Endothelial cell of umbilical vein (primary cell): ENCODE results near the gene SEMA6A. TPM values are rescaled to one million over a fixed set of nuclear protein-coding genes. Genes with fewer than 3 reads are reported as not detected.

Source experiments
- BruUV-seq: library from RNA; stranded (reverse); fragments of 400-500 nt; replicated peaks from 2 replicates; lab custom pipeline; 2021; lab: Mats Ljungman, UMichigan
- CTCF ChIA-PET: fragments of 300-600, 350-600 bp; sonication (Branson Sonifier 250); formaldehyde crosslinking; loops from one replicate; lab custom pipeline; 2021; ENCODE audit warnings: antibody characterized with exemption, inconsistent platforms; lab: Charles Lee
- POLR2A ChIA-PET: fragments of 300-600, 350-600 bp; sonication (Branson Sonifier 250); formaldehyde crosslinking; loops from one replicate; lab custom pipeline; 2021; ENCODE audit warnings: antibody characterized with exemption, inconsistent platforms; lab: Charles Lee
- DNase-seq: peaks from one replicate; pipeline ENCODE4 v3.0.0-alpha.2; 2011; ENCODE audit warnings: low read depth, low spot score
- FAIRE-seq: peaks from 2 replicates; lab custom pipeline; 2011; peaks lifted over from hg19 to GRCh38; lab: Jason Lieb, UNC
- H2AFZ ChIP-seq: 2 replicates; pipeline ENCODE4 v1.6.0; 2012; ENCODE audit warnings: low read depth, low read length, control low read depth, inconsistent platforms
- H3K27ac ChIP-seq: 2 replicates; pipeline ENCODE4 v1.5.1; 2011; ENCODE audit warnings: low read depth, mild to moderate bottlenecking, control low read depth, low read length, moderate library complexity; ENCODE audit not compliant: insufficient read depth
- H3K27me3 ChIP-seq, 2 experiments: 2 replicates each; pipeline versions ENCODE4 v1.6.0 to v1.6.1; 2011; ENCODE audit warnings: low read length in 2 of 2, mixed read lengths in 1 of 2; ENCODE audit not compliant: control insufficient read depth in 2 of 2, insufficient read depth in 2 of 2
- H3K36me3 ChIP-seq, 2 experiments: 2 replicates in 1 of 2; 3 replicates in 1 of 2; pipeline ENCODE4 v1.5.1; 2011; ENCODE audit warnings: low read length in 2 of 2, mild to moderate bottlenecking in 1 of 2, moderate library complexity in 1 of 2; ENCODE audit not compliant: control insufficient read depth in 2 of 2, insufficient read depth in 2 of 2; ENCODE audit errors: extremely low read depth in 1 of 2
- H3K4me1 ChIP-seq: 3 replicates; pipeline ENCODE4 v1.5.1; 2011; ENCODE audit warnings: mild to moderate bottlenecking, low read length; ENCODE audit not compliant: control insufficient read depth, insufficient read depth; ENCODE audit errors: extremely low read depth
- H3K4me2 ChIP-seq: 2 replicates; pipeline ENCODE4 v1.6.1; 2011; ENCODE audit warnings: low read length, control low read depth, mixed read lengths; ENCODE audit not compliant: insufficient read depth
- H3K4me3 ChIP-seq, 3 experiments: fragments of 200-600 bp in 1 of 3; sonication (generic), shearing (Covaris generic) in 1 of 3; replicated peaks in 1 of 3; 2 replicates each; pipeline ENCODE4 v1.5.1; 2011 to 2016; ENCODE audit warnings: control low read depth in 3 of 3, low read length in 3 of 3, mild to moderate bottlenecking in 2 of 3, inconsistent platforms in 1 of 3, low read depth in 1 of 3, moderate library complexity in 1 of 3; ENCODE audit not compliant: insufficient read depth in 1 of 3
- H3K79me2 ChIP-seq: 2 replicates; pipeline ENCODE4 v1.6.0; 2012; ENCODE audit warnings: low read length, inconsistent platforms; ENCODE audit not compliant: control insufficient read depth, insufficient read depth
- H3K9ac ChIP-seq: replicated peaks from 2 replicates; pipeline ENCODE3; 2011; ENCODE audit warnings: low read length, control low read depth; ENCODE audit not compliant: insufficient read depth; ENCODE audit errors: extremely low read depth
- H3K9me1 ChIP-seq: replicated peaks from 3 replicates; pipeline ENCODE4 v1.6.0; 2011; ENCODE audit warnings: mild to moderate bottlenecking, low read length; ENCODE audit not compliant: control insufficient read depth, insufficient read depth; ENCODE audit errors: extremely low read depth
- H3K9me3 ChIP-seq: replicated peaks from 2 replicates; pipeline ENCODE4 v1.5.1; 2012; ENCODE audit warnings: low read length, inconsistent platforms; ENCODE audit not compliant: control insufficient read depth, insufficient read depth
- H4K20me1 ChIP-seq: replicated peaks from 2 replicates; pipeline ENCODE3; 2011; ENCODE audit warnings: mild to moderate bottlenecking, low read length; ENCODE audit not compliant: control insufficient read depth, insufficient read depth; ENCODE audit errors: extremely low read depth
- CTCF ChIP-seq, 2 donors: IDR thresholded peaks; 1 replicate in 1 of 2; 2 replicates in 1 of 2; pipeline ENCODE4 v1.5.1; 2011; ENCODE audit warnings: low read length in 2 of 2, mild to moderate bottlenecking in 2 of 2, moderate library complexity in 2 of 2, control low read depth in 1 of 2, inconsistent platforms in 1 of 2, low read depth in 1 of 2; ENCODE audit not compliant: insufficient read depth in 1 of 2; ENCODE audit errors: extremely low read depth in 1 of 2
- EZH2 ChIP-seq: IDR thresholded peaks from 2 replicates; pipeline ENCODE4 v1.6.1; 2012; ENCODE audit warnings: borderline replicate concordance, low read depth, mild to moderate bottlenecking, moderate library complexity, low read length, inconsistent platforms; ENCODE audit not compliant: severe bottlenecking
- FOS ChIP-seq: IDR thresholded peaks from 2 replicates; pipeline ENCODE4 v1.6.1; 2011; ENCODE audit warnings: mild to moderate bottlenecking, low read length, moderate library complexity, borderline replicate concordance; ENCODE audit not compliant: insufficient read depth
- GATA2 ChIP-seq: IDR thresholded peaks from 2 replicates; pipeline ENCODE4 v1.7.0; 2011; ENCODE audit warnings: low read depth, mild to moderate bottlenecking, moderate library complexity, mixed read lengths, low read length; ENCODE audit not compliant: insufficient read length, insufficient read depth
- JUN ChIP-seq: IDR thresholded peaks from 2 replicates; pipeline ENCODE4 v1.6.1; 2011; ENCODE audit warnings: borderline replicate concordance, low read depth; ENCODE audit not compliant: insufficient read length, insufficient read depth
- MAX ChIP-seq: IDR thresholded peaks from 2 replicates; pipeline ENCODE4 v1.6.1; 2011; ENCODE audit not compliant: insufficient read depth, insufficient read length
- MYC ChIP-seq: IDR thresholded peaks from one replicate; pipeline ENCODE4 v1.6.1; 2011; ENCODE audit warnings: mild to moderate bottlenecking, low read depth, low read length
- POLR2A ChIP-seq: IDR thresholded peaks from 2 replicates; pipeline ENCODE4 v1.6.1; 2012; ENCODE audit warnings: low read depth, mild to moderate bottlenecking, control low read depth, low read length
- POLR2AphosphoS5 ChIP-seq: IDR thresholded peaks from 2 replicates; pipeline ENCODE4 v1.6.1; 2012; ENCODE audit warnings: low read depth, mild to moderate bottlenecking, control low read depth, low read length, moderate library complexity; ENCODE audit not compliant: insufficient read depth
- dilution Hi-C: fragments of 300-500 bp; cut with MboI; formaldehyde crosslinking; loops from one replicate; pipeline ENCODE4 v1.15.0; 2019; ENCODE audit warnings: low sequenced_read_pairs; ENCODE audit not compliant: extremely low pct_ligation_motif_present
- intact Hi-C: fragments of 100-400 bp; cut with micrococcal nuclease; formaldehyde crosslinking; loops from one replicate; pipeline ENCODE4 v1.10.0; 2022
- polyA plus RNA-seq, 4 experiments: library from polyadenylated mRNA; depleted of rRNA in 3 of 4; stranded (reverse) in 3 of 4; unstranded in 1 of 4; fragments of >200 nt; gene quantifications; 2 replicates each; pipeline versions ENCODE4 v1.2.1 to v1.2.3, GENCODE V29; 2011 to 2012; ENCODE audit warnings: missing spikeins in 1 of 4
- total RNA-seq: library from RNA; stranded (reverse); gene quantifications from 2 replicates; pipeline ENCODE4 v1.2.3, GENCODE V29; 2021

Gene SEMA6A
- total and polyA plus RNA-seq, 2 donors (not counting 3 experiments of a cell fraction or from before 2014, with no cell fraction given): 0.43 to 1.5 TPM

- POLR2A ChIA-PET: no interaction called here
- Histone ChIP-seq H3K9me1 (no peaks in the 10 kb centered on the region), H3K27ac (no peak overlapping the region), H2AFZ (no peak overlapping the region), H3K27me3 (no peaks in the 10 kb centered on the region), H3K4me1 (no peaks in the 10 kb centered on the region), H3K4me3 (no peak overlapping the region), H4K20me1 (no peaks in the 10 kb centered on the region), H3K4me2 (no peak overlapping the region), H3K36me3 (no peaks in the 10 kb centered on the region), H3K9me3 (no peaks in the 10 kb centered on the region), H3K79me2 (no peaks in the 10 kb centered on the region), H3K9ac (no peak overlapping the region)
- CTCF ChIA-PET: no interaction called here
- no peak for TF ChIP-seq FOS
- no peak for TF ChIP-seq CTCF (IDR thresholded peaks at IDR 0.05; ENCODE audit: extremely low read depth in 1 of 2, insufficient read depth in 1 of 2, low read depth in 1 of 2, low read length in 2 of 2)
- TF ChIP-seq EZH2: no peak
- no peak for TF ChIP-seq MAX
- no peak for TF ChIP-seq GATA2
- no peak for TF ChIP-seq POLR2A
- no peak for TF ChIP-seq POLR2AphosphoS5
- no peak for TF ChIP-seq MYC
- no peak for TF ChIP-seq JUN
- FAIRE-seq (no peak), DNase-seq (no peak)
- intact Hi-C loops (loop anchor here (5.0 kb wide), 1 partner anchor 422 kb away; no protein-coding TSS in a partner anchor), dilution Hi-C loops (no loop called here)
- no TSS peak for BruUV-seq
Measured at GRCh38 chr5:116559673-116560164, 14.9 kb downstream of the SEMA6A start.
